Progenitor cell of endocrine pancreas (in vitro differentiated cells): ENCODE results near the gene RFC5. TPM values are rescaled to one million over a fixed set of nuclear protein-coding genes. Genes with fewer than 3 reads are reported as not detected.

ENCODE experiments used
- DNase-seq: peaks from one replicate; pipeline ENCODE4 v3.0.0; 2021; ENCODE audit warnings: low spot score; ENCODE audit not compliant: unreplicated experiment
- H3K27ac Mint-ChIP-seq: 2 replicates; pipeline ENCODE4 v1.8.0; 2021; ENCODE audit warnings: mild to moderate bottlenecking, moderate library complexity, mixed read lengths
- H3K27me3 Mint-ChIP-seq: 2 replicates; pipeline ENCODE4 v1.8.0; 2021; ENCODE audit warnings: mixed read lengths
- H3K36me3 Mint-ChIP-seq: 2 replicates; pipeline ENCODE4 v1.8.0; 2022; ENCODE audit warnings: mixed read lengths; ENCODE audit not compliant: insufficient read depth
- H3K4me1 Mint-ChIP-seq: 2 replicates; pipeline ENCODE4 v1.8.0; 2021; ENCODE audit warnings: low read depth, mixed read lengths
- H3K4me3 Mint-ChIP-seq: 2 replicates; pipeline ENCODE4 v1.8.0; 2021; ENCODE audit warnings: low read depth, mild to moderate bottlenecking, moderate library complexity, mixed read lengths
- H3K9me3 Mint-ChIP-seq: 2 replicates; pipeline ENCODE4 v1.8.0; 2021; ENCODE audit warnings: low read depth, mixed read lengths
- total RNA-seq: library from RNA; stranded (reverse); gene quantifications from 2 replicates; pipeline ENCODE4 v1.2.1, GENCODE V29; 2021
- TF ChIP-seq, protein P1 (sequence below): fragments of 200-600 bp; sonication (generic); IDR thresholded peaks from one replicate; pipeline ENCODE4 v1.5.0; 2021; ENCODE audit warnings: antibody characterized with exemption, mild to moderate bottlenecking; ENCODE audit not compliant: unreplicated experiment

Gene RFC5
- total RNA-seq, 1 donor from 2014 or later, result 37.4 TPM

DNA sequence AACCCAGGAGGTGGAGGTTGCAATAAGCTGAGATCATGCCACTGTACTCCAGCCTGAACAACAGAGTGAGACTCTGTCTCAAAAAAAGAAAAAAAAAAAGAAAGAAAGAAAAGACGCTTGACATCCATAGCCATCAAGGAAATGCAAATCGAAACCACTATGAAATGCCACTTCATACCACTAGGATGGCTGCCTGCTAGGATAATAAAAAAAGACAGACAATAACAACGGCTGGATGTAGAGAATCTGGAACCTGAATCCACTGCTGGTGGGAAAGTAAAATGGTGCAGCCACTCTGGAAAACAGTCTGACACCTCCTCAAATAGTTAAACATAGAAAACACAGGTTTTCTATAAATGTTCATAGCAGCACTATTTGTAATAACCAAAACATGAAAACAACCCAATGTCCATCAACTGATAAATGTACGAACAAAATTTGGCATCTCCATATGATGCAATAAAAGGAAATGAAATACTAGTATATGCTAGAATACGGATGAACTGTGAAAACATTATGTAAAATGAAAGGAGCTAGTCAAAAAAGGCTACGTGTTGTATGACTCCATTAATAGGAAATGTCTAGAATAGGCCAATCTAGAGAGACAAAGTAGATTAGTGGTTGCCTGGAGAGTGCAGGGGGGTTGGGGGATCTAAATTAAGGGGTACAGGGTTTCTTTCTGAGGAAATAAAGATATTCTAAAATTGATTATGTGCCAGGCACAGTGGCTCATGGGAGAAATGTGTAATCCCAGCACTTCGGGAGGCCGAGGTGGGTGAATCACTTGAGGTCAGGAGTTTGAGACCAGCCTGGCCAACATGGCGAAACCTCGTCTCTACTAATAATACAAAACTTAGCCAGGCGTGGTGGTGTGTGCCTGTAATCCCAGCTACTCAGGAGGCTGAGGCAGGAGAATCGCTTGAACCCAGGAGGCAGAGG is 34.7 kb downstream of the RFC5 start:
- Mint-ChIP-seq H3K27ac (peak overlapping the region; percentile 33), H3K36me3 (peaks cover 14% of the 10 kb centered on the region), H3K4me1 (peaks cover 2% of the 10 kb centered on the region), H3K9me3 (no peaks in the 10 kb centered on the region), H3K27me3 (no peaks in the 10 kb centered on the region), H3K4me3 (no peak overlapping the region)
- no peak for DNase-seq
- TF ChIP-seq, protein P1, sequence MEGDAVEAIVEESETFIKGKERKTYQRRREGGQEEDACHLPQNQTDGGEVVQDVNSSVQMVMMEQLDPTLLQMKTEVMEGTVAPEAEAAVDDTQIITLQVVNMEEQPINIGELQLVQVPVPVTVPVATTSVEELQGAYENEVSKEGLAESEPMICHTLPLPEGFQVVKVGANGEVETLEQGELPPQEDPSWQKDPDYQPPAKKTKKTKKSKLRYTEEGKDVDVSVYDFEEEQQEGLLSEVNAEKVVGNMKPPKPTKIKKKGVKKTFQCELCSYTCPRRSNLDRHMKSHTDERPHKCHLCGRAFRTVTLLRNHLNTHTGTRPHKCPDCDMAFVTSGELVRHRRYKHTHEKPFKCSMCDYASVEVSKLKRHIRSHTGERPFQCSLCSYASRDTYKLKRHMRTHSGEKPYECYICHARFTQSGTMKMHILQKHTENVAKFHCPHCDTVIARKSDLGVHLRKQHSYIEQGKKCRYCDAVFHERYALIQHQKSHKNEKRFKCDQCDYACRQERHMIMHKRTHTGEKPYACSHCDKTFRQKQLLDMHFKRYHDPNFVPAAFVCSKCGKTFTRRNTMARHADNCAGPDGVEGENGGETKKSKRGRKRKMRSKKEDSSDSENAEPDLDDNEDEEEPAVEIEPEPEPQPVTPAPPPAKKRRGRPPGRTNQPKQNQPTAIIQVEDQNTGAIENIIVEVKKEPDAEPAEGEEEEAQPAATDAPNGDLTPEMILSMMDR, result no peak

DNA sequence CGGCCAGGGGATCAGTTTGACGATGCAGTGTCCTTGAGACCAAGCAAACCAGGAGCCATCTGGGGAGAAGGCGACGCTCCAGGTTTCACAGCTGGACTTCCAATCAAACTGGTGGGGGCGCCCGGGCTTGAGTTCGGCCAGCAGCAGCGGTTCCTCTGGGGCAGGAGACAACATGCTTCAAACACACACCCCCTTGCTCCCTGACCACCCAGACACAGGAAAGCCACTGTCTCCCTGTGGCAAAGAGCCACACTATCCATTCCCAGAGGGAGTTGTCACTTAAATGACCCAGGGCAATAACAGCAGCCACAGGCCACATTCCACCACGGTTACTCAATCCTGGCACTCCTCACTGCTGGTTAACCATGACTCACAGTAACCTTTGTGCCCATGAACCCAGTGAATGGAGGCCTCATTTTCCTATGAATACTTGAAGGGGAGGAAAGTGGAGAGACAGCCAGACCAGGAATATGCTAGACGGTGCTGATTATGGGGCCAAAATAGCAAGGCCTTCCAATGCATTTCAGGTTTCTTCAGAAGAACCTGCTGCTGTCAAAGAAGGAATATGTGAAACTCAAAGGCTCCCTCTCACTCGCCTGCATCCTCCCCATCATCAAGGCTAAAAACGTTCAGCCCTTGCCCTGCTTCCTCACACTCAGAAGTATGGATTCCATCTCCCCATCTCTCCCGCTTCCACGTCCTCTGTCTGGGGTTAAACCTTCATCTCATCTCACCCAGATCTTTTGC is 36.0 kb downstream of the RFC5 start:
- no peak overlapping the region for H3K4me3 Mint-ChIP-seq
- peak overlapping the region; percentile 66 for H3K27ac Mint-ChIP-seq
- no peak for DNase-seq
- H3K4me1 Mint-ChIP-seq, result peaks cover 3% of the 10 kb centered on the region
- TF ChIP-seq, protein P1, result no peak
- H3K9me3 Mint-ChIP-seq, result no peaks in the 10 kb centered on the region
- peaks cover 12% of the 10 kb centered on the region for H3K36me3 Mint-ChIP-seq
- no peaks in the 10 kb centered on the region for H3K27me3 Mint-ChIP-seq

DNA sequence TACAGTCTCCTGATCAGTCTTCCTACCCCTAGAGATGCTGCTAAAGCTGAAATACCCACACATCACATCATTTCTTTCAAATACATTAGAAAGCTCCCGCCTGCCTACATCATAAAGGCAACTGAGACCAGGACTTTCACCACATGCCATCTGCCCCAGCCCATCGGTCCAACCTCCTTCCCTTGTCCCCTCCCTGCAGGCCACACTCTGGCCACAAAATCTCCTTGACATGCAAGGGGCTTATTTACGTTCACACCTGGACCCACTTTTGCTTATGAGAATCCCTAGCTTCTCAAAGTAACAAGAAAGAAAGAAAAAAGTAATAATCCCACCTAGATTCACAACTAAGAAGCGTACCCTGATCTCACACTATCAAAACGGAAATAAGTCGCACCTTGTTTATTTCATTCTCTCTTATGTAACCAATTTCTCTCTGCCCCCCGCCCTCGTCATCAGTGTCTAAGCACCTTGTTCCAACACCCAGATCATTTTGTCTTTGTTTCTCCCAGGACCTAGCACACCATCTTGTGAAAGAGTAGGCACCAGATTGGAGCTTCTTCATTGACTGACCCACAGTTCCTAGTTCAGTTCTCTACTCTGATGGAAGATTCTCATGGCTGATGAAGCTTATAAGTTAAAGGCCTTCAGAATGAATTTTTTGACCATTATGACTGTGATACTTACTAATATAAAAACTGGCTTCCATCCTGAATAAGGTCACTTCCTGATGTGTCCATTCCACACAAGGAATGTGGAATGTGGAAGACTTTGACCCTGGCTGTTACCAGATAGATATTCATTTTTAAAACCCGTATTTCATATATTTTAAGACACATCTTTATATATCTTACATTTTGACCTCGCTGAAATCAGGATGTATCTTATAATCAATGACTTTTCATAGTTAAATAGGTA is 36.8 kb downstream of the RFC5 start:
- Mint-ChIP-seq H3K4me1 (peaks cover 3% of the 10 kb centered on the region), H3K9me3 (no peaks in the 10 kb centered on the region), H3K4me3 (no peak overlapping the region), H3K36me3 (peaks cover 12% of the 10 kb centered on the region), H3K27ac (peak overlapping the region; percentile 5), H3K27me3 (no peaks in the 10 kb centered on the region)
- no peak for DNase-seq
- TF ChIP-seq, protein P1, result no peak

DNA sequence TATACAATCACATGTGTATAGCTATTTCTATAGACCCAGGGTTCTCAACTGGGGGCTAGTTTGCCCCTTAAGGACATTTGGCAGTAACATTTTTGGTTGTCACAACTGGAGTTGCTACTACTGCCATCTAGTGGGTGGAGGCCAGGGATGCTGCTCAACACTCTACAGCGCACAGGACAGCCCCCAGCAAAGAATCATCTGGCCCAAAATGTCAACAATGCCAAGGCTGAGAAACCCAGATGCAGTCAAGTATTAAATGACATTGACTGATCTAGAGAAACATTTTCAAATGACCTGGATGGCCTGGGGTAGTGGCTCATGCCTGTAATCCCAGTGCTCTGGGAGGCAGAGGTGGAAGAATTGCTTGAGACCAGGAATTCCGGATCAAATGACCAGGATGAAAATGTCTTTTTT is 38.6 kb downstream of the RFC5 start:
- TF ChIP-seq, protein P1, result peak; percentile 54
- H3K36me3 Mint-ChIP-seq, result peaks cover 8% of the 10 kb centered on the region
- H3K27me3 Mint-ChIP-seq, result no peaks in the 10 kb centered on the region
- H3K4me1 Mint-ChIP-seq, result peaks cover 12% of the 10 kb centered on the region
- no peaks in the 10 kb centered on the region for H3K9me3 Mint-ChIP-seq
- no peak overlapping the region for H3K27ac Mint-ChIP-seq
- H3K4me3 Mint-ChIP-seq, result no peak overlapping the region
- no peak for DNase-seq
